HepG2 (cell line): Measurements from ENCODE around the gene TMEM80. TPM values are rescaled to one million over a fixed set of nuclear protein-coding genes. Genes with fewer than 3 reads are reported as not detected.

Source experiments
- ARID2 ChIP-seq: sonication (generic); formaldehyde crosslinking; IDR thresholded peaks from 2 replicates; pipeline ENCODE4 v1.8.1; 2022; ENCODE audit warnings: mild to moderate bottlenecking, missing genetic modification reagents, borderline replicate concordance
- ATRX ChIP-seq: sonication (generic); formaldehyde crosslinking; IDR thresholded peaks from 2 replicates; pipeline ENCODE4 v1.4.0; 2020; ENCODE audit warnings: missing genetic modification reagents, borderline replicate concordance
- CC2D1A ChIP-seq: sonication (generic); formaldehyde crosslinking; IDR thresholded peaks from 2 replicates; pipeline ENCODE4 v1.8.1; 2023; ENCODE audit warnings: mild to moderate bottlenecking, missing genetic modification reagents
- GATAD2A ChIP-seq: IDR thresholded peaks from 2 replicates; pipeline ENCODE4 v1.6.1; 2016
- KAT8 ChIP-seq: IDR thresholded peaks from 2 replicates; pipeline ENCODE4 v1.6.1; 2016; ENCODE audit warnings: missing genetic modification reagents, missing compliant biosample characterization
- NAIF1 ChIP-seq: sonication (generic); formaldehyde crosslinking; IDR thresholded peaks from 2 replicates; pipeline ENCODE4 v1.5.0; 2020; ENCODE audit warnings: mild to moderate bottlenecking, missing genetic modification reagents, borderline replicate concordance
- PPARG ChIP-seq: conservative IDR thresholded peaks from 2 replicates; pipeline ENCODE4 v1.6.1; 2016; ENCODE audit warnings: missing biosample characterization, missing genetic modification reagents
- PTBP1 ChIP-seq: fragments of 200-400 bp; formaldehyde crosslinking; IDR thresholded peaks from 2 replicates; pipeline ENCODE4 v1.6.1; 2018; ENCODE audit warnings: low read length, low read depth; ENCODE audit not compliant: poor library complexity, severe bottlenecking
- RARA ChIP-seq: IDR thresholded peaks from 2 replicates; pipeline ENCODE4 v1.6.1; 2016; ENCODE audit warnings: missing genetic modification reagents, missing compliant biosample characterization
- RBM39 ChIP-seq: fragments of 200-400 bp; formaldehyde crosslinking; IDR thresholded peaks from one replicate; pipeline ENCODE4 v1.6.1; 2018; ENCODE audit warnings: antibody characterized with exemption, mild to moderate bottlenecking, low read depth, low read length; ENCODE audit not compliant: poor library complexity, severe bottlenecking
- ZNF567 ChIP-seq: sonication (generic); formaldehyde crosslinking; IDR thresholded peaks from 2 replicates; pipeline ENCODE4 v1.8.1; 2023; ENCODE audit warnings: mild to moderate bottlenecking, missing genetic modification reagents, borderline replicate concordance
- ZNF709 ChIP-seq: sonication (generic); formaldehyde crosslinking; IDR thresholded peaks from 2 replicates; pipeline ENCODE4 v1.5.0; 2020; ENCODE audit warnings: mild to moderate bottlenecking, missing genetic modification reagents
- ZNF713 ChIP-seq: sonication (generic); formaldehyde crosslinking; IDR thresholded peaks from 2 replicates; pipeline ENCODE4 v1.4.0; 2020; ENCODE audit warnings: mild to moderate bottlenecking, missing genetic modification reagents
- polyA plus RNA-seq, 8 experiments: library from polyadenylated mRNA; depleted of rRNA in 3 of 8; stranded (reverse) in 7 of 8; unstranded in 1 of 8; fragments of >200 nt; fragmentation: Illumina TruSeq in 4 of 8; extraction: Trizol in 4 of 8; gene quantifications; 2 replicates each; pipeline versions ENCODE4 v1.2.1 to v1.2.3, GENCODE V29; 2011 to 2016; ENCODE audit warnings: low read depth in 4 of 8, missing spikeins in 1 of 8, mixed read lengths in 1 of 8; ENCODE audit not compliant: insufficient read depth in 1 of 8
- total RNA-seq, 5 experiments: library from RNA; depleted of rRNA; stranded (reverse); fragments of >200 nt; fragmentation: Illumina TruSeq; extraction: Trizol; gene quantifications; 2 replicates each; pipeline ENCODE4 v1.2.3, GENCODE V29; 2016; ENCODE audit warnings: low read depth in 1 of 5
- TF ChIP-seq, protein P1 (sequence below): sonication (generic); formaldehyde crosslinking; IDR thresholded peaks from 2 replicates; pipeline ENCODE4 v1.4.0; 2020; ENCODE audit warnings: mild to moderate bottlenecking, missing genetic modification reagents, borderline replicate concordance
- TF ChIP-seq, protein P2 (sequence below): sonication (generic); formaldehyde crosslinking; IDR thresholded peaks from 2 replicates; pipeline ENCODE4 v1.4.0; 2020; ENCODE audit warnings: missing genetic modification reagents
- TF ChIP-seq, protein P3 (sequence below): sonication (generic); formaldehyde crosslinking; IDR thresholded peaks from 2 replicates; pipeline ENCODE4 v1.5.1; 2020; ENCODE audit warnings: mild to moderate bottlenecking, missing genetic modification reagents, moderate library complexity
- TF ChIP-seq, protein P4 (sequence below): sonication (generic); formaldehyde crosslinking; IDR thresholded peaks from 2 replicates; pipeline ENCODE4 v1.4.0; 2020; ENCODE audit warnings: missing genetic modification reagents; ENCODE audit errors: not compliant biosample characterization

TMEM80 gene
- total and polyA plus RNA-seq, 2 of the 13 experiments (the other 11 are each of a cell fraction or from before 2014, with no cell fraction given), result 5.6 to 17.1 TPM

DNA sequence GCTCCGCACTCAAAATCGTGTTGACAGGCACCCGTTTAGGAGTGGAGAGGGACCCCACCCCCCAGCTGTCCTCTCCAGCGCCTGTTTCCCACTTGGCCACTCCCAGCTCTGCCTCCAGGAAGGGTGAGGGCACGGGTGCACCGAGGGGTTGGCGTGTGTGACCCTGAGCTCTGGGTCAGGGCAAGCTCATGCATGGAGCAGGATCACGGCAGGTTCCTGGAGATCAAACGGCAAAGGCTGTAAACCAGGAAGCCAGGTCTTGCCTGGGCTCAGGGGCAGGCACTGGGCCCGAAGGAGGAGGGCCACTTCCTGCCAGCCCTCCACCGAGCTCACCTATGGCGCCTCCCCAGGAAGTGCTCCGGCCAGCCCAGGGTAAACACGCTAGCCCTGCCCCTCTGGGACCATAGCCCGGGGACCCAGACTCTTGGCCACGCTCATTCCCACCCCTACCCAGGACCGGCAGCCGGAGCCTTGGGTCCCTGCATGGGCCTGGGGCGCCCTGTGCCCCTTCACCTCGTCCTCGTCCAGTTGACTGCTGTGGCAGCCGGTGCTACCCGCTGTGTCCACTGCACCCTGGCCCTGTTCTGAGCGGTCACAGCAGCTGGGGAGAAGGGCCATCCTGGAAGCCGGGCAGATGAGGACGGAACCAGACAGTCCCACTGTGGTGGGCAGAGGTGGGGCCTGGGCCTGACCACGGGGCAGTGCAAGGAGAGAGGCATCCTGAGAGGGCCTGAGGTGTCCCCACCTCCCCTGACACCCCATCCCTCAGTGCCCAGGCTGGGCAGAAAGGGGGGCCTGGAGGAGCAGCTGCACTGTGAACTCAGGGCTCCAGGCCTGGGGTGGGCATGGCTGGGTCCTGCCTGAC is 9.4 kb downstream of the TMEM80 start (continued):
- TF ChIP-seq, protein P1, sequence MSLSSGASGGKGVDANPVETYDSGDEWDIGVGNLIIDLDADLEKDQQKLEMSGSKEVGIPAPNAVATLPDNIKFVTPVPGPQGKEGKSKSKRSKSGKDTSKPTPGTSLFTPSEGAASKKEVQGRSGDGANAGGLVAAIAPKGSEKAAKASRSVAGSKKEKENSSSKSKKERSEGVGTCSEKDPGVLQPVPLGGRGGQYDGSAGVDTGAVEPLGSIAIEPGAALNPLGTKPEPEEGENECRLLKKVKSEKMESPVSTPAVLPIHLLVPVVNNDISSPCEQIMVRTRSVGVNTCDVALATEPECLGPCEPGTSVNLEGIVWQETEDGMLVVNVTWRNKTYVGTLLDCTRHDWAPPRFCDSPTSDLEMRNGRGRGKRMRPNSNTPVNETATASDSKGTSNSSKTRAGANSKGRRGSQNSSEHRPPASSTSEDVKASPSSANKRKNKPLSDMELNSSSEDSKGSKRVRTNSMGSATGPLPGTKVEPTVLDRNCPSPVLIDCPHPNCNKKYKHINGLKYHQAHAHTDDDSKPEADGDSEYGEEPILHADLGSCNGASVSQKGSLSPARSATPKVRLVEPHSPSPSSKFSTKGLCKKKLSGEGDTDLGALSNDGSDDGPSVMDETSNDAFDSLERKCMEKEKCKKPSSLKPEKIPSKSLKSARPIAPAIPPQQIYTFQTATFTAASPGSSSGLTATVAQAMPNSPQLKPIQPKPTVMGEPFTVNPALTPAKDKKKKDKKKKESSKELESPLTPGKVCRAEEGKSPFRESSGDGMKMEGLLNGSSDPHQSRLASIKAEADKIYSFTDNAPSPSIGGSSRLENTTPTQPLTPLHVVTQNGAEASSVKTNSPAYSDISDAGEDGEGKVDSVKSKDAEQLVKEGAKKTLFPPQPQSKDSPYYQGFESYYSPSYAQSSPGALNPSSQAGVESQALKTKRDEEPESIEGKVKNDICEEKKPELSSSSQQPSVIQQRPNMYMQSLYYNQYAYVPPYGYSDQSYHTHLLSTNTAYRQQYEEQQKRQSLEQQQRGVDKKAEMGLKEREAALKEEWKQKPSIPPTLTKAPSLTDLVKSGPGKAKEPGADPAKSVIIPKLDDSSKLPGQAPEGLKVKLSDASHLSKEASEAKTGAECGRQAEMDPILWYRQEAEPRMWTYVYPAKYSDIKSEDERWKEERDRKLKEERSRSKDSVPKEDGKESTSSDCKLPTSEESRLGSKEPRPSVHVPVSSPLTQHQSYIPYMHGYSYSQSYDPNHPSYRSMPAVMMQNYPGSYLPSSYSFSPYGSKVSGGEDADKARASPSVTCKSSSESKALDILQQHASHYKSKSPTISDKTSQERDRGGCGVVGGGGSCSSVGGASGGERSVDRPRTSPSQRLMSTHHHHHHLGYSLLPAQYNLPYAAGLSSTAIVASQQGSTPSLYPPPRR (CRISPR knock-in tag), result peak; percentile 92
- TF ChIP-seq ARID2 (CRISPR knock-in tag) (peak; percentile 97), CC2D1A (CRISPR knock-in tag) (no peak), PTBP1 (no peak), NAIF1 (peak; percentile 57; the same call in 1 of the 2 replicates), RBM39 (peak; percentile 23), ZNF709 (CRISPR knock-in tag) (peak; percentile 97), KAT8 (CRISPR knock-in tag) (peak; percentile 78), ZNF713 (CRISPR knock-in tag) (peak; percentile 39; the same call in 1 of the 2 replicates), ATRX (CRISPR knock-in tag) (no peak), RARA (CRISPR knock-in tag) (peak; percentile 100), ZNF567 (CRISPR knock-in tag) (no peak), PPARG (CRISPR knock-in tag) (peak; percentile 67; the same call in 1 of the 2 replicates), GATAD2A (CRISPR knock-in tag) (peak; percentile 89)
- TF ChIP-seq, protein P2, sequence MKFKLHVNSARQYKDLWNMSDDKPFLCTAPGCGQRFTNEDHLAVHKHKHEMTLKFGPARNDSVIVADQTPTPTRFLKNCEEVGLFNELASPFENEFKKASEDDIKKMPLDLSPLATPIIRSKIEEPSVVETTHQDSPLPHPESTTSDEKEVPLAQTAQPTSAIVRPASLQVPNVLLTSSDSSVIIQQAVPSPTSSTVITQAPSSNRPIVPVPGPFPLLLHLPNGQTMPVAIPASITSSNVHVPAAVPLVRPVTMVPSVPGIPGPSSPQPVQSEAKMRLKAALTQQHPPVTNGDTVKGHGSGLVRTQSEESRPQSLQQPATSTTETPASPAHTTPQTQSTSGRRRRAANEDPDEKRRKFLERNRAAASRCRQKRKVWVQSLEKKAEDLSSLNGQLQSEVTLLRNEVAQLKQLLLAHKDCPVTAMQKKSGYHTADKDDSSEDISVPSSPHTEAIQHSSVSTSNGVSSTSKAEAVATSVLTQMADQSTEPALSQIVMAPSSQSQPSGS (CRISPR knock-in tag), result peak; percentile 82; the same call in 1 of the 2 replicates
- TF ChIP-seq, protein P3, sequence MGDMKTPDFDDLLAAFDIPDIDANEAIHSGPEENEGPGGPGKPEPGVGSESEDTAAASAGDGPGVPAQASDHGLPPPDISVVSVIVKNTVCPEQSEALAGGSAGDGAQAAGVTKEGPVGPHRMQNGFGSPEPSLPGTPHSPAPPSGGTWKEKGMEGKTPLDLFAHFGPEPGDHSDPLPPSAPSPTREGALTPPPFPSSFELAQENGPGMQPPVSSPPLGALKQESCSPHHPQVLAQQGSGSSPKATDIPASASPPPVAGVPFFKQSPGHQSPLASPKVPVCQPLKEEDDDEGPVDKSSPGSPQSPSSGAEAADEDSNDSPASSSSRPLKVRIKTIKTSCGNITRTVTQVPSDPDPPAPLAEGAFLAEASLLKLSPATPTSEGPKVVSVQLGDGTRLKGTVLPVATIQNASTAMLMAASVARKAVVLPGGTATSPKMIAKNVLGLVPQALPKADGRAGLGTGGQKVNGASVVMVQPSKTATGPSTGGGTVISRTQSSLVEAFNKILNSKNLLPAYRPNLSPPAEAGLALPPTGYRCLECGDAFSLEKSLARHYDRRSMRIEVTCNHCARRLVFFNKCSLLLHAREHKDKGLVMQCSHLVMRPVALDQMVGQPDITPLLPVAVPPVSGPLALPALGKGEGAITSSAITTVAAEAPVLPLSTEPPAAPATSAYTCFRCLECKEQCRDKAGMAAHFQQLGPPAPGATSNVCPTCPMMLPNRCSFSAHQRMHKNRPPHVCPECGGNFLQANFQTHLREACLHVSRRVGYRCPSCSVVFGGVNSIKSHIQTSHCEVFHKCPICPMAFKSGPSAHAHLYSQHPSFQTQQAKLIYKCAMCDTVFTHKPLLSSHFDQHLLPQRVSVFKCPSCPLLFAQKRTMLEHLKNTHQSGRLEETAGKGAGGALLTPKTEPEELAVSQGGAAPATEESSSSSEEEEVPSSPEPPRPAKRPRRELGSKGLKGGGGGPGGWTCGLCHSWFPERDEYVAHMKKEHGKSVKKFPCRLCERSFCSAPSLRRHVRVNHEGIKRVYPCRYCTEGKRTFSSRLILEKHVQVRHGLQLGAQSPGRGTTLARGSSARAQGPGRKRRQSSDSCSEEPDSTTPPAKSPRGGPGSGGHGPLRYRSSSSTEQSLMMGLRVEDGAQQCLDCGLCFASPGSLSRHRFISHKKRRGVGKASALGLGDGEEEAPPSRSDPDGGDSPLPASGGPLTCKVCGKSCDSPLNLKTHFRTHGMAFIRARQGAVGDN (CRISPR knock-in tag), result peak; percentile 96
- TF ChIP-seq, protein P4, sequence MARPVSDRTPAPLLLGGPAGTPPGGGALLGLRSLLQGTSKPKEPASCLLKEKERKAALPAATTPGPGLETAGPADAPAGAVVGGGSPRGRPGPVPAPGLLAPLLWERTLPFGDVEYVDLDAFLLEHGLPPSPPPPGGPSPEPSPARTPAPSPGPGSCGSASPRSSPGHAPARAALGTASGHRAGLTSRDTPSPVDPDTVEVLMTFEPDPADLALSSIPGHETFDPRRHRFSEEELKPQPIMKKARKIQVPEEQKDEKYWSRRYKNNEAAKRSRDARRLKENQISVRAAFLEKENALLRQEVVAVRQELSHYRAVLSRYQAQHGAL (CRISPR knock-in tag), result peak; percentile 68
